GM12865 (cell line): ENCODE data around the gene GPATCH8.
A peak's percentile ranks its signal among the peaks of the same experiment; 100 is the strongest.
"Not testable (repeated sequence)": the region's sequence is repeated elsewhere in the genome, so short reads cannot be mapped to it uniquely, and the experiment has no call there.

Experiments used
- DNase-seq: peaks from one replicate; pipeline ENCODE4 v3.0.0; 2010; ENCODE audit warnings: low read depth
- H3K4me3 ChIP-seq: 2 replicates; pipeline ENCODE4 v1.5.1; 2011; ENCODE audit warnings: mild to moderate bottlenecking, low read depth, low read length, control low read depth
- TF ChIP-seq, protein P1 (sequence below): IDR thresholded peaks from 2 replicates; pipeline ENCODE4 v1.5.1; 2011; ENCODE audit warnings: low read length, control low read depth, low read depth, inconsistent platforms; ENCODE audit not compliant: insufficient read depth; ENCODE audit errors: missing control alignments

Gene GPATCH8

DNA sequence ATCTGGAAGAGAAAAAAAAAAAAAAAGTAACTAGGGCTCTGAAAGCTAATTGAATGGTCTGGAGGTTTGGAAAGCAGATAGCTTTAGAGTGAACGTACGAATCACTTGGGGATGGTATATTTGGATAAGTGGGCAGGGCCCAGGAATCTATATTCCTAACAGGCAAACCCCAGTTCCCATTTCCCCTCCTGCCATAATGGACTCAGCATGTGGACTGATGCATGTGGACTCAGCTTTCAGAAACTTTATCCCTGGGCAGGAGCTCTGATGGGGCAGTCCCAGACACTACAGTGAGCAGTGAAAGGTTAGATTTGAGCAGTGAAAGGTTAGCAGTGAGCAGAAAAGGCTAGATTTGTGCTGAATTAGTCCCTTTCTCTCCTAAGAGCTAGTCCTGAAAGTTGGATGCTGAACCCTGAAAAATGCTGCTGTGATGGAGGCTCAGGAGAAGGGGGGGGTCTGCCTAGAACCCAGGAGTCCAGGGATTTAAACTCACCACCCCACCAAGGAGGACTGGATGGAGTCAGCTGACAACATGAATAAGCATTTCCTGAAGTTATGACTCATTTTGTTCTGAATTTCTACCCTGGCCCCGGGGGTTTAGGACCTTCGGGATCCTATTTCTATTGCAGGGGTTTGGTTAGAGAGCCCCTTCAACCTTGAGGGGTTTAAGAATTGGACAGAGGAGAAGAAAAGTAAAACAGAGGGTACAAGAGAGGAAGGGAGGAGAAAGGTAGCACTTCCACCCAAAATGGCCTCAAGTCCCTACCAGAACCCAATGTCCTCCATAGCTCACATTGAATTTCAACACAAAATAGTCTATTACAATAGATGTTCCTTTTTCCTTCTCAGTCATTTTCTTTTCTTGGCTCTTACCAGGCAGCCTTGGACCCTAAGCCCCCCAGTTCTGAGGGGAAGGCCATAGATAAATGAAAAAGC, 43.7 kb upstream of the GPATCH8 start:
- no peak for DNase-seq
- no peak overlapping the region for H3K4me3 ChIP-seq
- TF ChIP-seq, protein P1, sequence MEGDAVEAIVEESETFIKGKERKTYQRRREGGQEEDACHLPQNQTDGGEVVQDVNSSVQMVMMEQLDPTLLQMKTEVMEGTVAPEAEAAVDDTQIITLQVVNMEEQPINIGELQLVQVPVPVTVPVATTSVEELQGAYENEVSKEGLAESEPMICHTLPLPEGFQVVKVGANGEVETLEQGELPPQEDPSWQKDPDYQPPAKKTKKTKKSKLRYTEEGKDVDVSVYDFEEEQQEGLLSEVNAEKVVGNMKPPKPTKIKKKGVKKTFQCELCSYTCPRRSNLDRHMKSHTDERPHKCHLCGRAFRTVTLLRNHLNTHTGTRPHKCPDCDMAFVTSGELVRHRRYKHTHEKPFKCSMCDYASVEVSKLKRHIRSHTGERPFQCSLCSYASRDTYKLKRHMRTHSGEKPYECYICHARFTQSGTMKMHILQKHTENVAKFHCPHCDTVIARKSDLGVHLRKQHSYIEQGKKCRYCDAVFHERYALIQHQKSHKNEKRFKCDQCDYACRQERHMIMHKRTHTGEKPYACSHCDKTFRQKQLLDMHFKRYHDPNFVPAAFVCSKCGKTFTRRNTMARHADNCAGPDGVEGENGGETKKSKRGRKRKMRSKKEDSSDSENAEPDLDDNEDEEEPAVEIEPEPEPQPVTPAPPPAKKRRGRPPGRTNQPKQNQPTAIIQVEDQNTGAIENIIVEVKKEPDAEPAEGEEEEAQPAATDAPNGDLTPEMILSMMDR, result no peak

DNA sequence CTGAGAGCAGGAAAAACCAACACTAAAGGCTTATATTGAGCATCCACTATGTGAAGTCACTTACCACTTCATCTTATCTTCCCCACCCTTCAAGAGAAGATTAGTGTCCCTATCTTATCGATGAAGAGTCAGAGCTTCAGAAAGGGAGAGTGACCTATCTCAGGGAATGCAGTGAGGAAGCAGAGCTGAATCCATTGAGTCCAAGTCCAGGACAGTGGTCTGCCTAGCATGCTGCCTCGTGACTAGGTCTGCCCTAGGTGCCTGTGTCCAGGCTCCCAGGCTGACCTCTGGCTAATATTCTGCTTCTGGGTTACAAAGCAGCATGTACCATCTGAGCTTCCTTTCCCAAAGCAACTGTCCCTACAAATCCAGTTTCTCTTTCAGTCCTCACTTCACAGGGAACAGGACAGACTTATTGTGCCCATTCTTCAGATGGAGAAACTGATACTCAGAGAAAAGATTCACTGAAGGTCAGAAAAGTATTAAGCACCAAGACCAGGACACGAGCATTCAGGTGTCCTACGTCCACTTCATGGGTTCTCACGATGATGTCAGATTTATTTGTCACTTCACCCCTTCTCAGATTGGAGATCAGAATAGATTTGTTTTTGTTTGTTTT, 40.8 kb upstream of the GPATCH8 start:
- no peak for DNase-seq
- TF ChIP-seq, protein P1, result no peak
- no peak overlapping the region for H3K4me3 ChIP-seq

DNA sequence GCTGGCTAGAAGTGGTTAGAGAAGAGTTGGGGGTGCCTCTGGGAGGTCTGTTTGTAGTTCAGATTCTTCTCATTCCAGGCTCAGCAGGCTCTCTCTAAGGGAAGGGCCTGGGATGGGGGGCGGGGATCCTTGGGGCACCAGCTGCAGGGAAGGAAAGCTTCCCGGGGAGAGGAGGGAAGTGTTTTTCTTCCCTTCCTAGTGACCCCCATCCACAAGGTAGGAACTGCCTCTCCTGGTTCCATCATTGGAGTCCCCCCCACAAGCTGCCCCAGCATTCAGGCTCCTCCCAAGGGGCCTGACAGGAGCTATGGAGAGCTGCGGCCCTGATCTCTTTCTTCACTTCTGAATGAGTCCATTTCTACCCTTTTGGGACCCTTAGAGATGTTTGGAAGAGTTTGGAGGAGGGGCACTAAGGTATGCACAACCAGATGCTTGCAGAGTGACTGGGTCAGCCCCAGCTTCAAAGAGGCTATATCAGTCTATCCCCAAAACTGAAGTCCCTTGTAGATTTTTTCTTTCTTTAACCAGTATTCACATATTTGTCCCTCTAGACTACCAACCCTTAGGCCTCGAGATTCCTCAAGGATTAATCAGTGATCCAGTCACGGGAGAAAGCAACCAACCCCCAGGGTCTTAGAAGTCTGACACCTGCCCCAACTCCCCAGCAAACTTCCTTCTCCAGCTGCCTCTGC, 40.2 kb upstream of the GPATCH8 start:
- no peak for DNase-seq
- TF ChIP-seq, protein P1, result no peak
- H3K4me3 ChIP-seq, result no peak overlapping the region

DNA sequence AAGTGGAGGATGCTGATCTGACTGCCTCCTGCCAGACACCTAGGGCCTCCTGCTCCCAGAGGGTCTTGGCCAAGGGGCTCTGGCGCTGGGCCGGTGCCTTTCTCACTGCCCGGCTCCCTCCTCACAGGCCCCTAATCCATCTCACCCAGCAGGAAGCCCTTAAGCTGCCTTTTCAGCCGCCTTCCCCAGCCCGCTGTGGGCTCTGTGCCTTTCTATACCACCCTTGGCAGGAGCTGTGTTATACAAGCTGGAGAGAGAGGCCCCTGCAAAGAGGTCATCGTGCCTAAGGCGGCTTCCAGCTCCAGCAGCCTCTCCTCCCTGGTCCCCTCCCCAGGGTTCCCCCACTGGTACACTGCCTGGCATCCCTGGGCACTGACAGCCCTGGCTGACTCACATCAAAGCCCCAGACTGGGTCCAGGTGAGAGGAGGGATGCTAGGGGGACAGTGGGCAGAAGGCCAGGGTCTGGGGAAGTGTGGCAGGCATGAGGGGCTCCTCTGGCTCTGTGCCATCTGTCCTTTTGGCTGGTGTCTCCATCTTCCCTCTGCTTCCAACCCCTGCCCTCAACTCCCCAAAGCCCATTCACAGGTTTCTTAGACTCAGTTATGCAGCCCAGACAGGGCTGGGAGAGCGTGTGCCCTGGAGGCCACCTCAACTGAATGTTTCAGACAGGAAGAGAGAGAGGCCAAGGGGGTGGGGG, 38.8 kb upstream of the GPATCH8 start:
- no peak overlapping the region for H3K4me3 ChIP-seq
- peak; percentile 22 for DNase-seq
- TF ChIP-seq, protein P1, result no peak

DNA sequence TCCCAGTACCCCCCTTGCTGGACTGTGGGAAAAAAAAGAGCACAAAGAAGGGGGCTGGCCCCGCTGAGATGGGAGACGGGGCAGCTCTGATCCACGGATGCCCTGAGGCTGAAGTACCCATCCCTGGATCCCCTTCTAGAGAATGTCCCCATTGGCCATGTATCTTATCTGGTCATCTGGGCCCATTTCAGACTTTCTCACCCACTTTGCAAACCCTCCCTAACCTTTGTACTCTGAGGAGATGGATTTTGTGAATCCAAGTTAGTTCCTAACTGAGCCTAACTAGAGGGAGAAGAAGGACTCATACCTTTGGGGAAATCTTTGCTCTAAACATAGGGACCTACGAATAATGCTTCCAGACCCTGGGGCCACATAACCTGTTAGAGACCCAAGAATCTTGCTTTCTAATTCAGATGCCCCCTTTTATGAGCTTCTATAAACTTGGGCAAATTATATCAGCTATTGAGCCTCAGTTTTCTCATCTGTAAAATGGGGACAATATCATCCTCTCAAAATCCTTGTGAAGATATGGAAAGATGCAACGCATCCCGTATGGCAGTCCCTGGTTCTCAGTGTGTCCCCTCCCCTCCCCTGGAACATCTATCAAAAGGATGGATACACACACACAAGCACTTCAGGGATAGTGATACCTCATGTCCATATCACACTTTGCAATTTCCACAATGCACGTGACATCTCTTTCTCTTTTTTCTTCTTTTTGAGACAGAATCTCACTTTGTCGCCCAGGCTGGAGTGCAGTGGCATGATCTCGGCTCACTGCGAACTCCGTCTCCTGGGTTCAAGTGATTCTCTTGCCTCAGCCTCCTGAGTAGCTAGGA, 37.3 kb upstream of the GPATCH8 start:
- DNase-seq, result no peak
- TF ChIP-seq, protein P1, result no peak
- no peak overlapping the region for H3K4me3 ChIP-seq

DNA sequence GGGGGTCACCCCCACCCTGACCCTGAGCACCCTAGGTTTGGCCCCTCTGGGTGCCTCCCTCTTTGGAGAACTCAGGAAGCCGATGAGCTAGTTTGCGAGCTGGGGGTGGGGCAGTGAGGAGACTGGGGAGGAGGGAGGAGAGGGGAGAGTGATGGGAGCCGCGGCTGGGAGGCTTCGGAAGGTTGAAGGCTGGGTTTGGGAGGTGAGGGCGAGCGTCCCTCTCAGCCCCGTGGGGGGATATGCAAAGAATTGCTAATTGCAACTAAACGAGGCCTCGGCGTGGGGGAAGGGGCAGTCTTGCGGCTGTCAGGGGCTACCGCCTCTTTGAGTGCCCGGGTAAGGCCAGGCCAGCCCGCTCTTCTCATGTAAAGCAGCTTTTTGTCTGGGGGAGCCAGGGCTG, 36.5 kb upstream of the GPATCH8 start:
- H3K4me3 ChIP-seq, result no peak overlapping the region
- TF ChIP-seq, protein P1, result no peak
- DNase-seq, result no peak

DNA sequence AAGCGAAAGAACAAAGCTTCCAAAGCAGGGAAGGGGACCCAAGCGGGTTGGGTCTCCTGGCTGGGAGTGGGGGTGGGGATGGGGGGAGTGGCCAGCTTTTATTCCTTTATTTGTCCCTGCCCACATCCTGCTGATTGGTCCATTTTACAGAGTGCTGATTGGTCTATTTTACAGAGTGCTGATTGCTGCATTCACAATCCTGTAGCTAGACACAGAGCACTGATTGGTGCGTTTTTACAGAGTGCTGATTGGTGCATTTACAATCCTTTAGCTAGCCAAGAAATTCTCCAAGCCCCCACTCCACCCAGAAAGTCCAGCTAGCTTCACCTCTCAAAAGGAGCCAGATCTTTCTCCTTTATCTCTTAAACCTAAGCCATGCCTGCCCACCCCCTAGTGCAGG, 34.7 kb upstream of the GPATCH8 start:
- not testable (repeated sequence) for H3K4me3 ChIP-seq, DNase-seq
